AG04449 (cell line): ENCODE data around the gene RASGRP3.

Experiments
- CTCF ChIA-PET: fragments of 350-600 bp; formaldehyde crosslinking; extraction: SDS; loops from one replicate; lab custom pipeline; 2021; ENCODE audit warnings: antibody characterized with exemption; lab: Yijun Ruan, JAX
- POLR2A ChIA-PET: fragments of 400-600, 350-600 bp; formaldehyde crosslinking; extraction: SDS; loops from one replicate; lab custom pipeline; 2020; ENCODE audit warnings: antibody characterized with exemption, inconsistent platforms; lab: Yijun Ruan, JAX
- DNase-seq: peaks from one replicate; pipeline ENCODE4 v3.0.0-alpha.2; 2010; ENCODE audit warnings: low read depth, low spot score
- H3K4me3 ChIP-seq: 2 replicates; pipeline ENCODE4 v1.5.1; 2011; ENCODE audit warnings: low read depth, mild to moderate bottlenecking, control low read depth, low read length
- TF ChIP-seq, protein P1 (sequence below): IDR thresholded peaks from one replicate; pipeline ENCODE4 v1.5.1; 2011; ENCODE audit warnings: mild to moderate bottlenecking, moderate library complexity, low read length, control low read depth, inconsistent platforms; ENCODE audit not compliant: insufficient read depth; ENCODE audit errors: missing control alignments

The RASGRP3 gene

DNA sequence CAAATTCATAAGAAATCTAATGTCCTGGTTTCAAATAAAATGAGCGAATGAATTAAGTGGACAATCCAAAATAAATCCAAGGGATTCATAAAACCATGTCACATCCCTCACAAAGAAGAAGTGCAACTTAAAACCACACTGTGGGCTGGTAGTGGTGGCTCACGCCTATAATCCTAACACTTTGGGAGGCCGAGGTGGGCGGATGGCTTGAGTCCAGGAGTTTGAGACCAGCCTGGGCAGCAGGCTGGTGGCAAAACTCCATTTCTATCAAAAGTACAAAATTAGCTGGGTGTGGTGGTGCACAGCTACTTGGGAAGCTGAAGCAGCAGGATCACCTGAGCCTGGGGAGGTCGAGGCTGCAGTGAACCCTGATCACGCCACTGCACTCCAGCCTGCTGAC, 97.2 kb downstream of the RASGRP3 start:
- CTCF ChIA-PET = interaction anchor here (1.2 to 2.2 kb wide), 4 partner anchors 10 to 132 kb away, joined by 3 to 10 read pairs (median 4); no protein-coding TSS in a partner anchor
- POLR2A ChIA-PET = no interaction called here
- TF ChIP-seq, protein P1, sequence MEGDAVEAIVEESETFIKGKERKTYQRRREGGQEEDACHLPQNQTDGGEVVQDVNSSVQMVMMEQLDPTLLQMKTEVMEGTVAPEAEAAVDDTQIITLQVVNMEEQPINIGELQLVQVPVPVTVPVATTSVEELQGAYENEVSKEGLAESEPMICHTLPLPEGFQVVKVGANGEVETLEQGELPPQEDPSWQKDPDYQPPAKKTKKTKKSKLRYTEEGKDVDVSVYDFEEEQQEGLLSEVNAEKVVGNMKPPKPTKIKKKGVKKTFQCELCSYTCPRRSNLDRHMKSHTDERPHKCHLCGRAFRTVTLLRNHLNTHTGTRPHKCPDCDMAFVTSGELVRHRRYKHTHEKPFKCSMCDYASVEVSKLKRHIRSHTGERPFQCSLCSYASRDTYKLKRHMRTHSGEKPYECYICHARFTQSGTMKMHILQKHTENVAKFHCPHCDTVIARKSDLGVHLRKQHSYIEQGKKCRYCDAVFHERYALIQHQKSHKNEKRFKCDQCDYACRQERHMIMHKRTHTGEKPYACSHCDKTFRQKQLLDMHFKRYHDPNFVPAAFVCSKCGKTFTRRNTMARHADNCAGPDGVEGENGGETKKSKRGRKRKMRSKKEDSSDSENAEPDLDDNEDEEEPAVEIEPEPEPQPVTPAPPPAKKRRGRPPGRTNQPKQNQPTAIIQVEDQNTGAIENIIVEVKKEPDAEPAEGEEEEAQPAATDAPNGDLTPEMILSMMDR = no peak

DNA sequence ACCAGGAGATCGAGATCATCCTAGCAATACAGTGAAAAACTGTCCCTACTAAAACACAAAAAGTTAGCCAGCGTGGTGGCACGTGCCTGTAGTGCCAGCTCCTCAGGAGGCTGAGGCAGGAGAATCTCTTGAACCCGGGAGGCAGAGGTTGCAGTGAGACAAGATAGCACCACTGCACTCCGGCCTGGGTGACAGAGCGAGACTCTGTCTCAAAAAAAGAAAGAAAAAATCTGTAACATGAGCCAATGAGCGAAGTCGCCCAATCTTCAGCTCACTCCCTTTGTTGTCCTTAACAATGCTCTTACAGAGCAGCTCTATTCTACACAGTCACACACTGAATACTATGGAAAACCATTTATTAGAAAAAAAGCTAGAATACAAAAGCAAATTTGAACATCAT, 100.6 kb downstream of the RASGRP3 start:
- no peak for DNase-seq
- CTCF ChIA-PET = interaction anchor here (2.1 kb wide), 1 partner anchor 101 kb away, joined by 11 read pairs; the partner anchor contains the start of gene RASGRP3
- POLR2A ChIA-PET = no interaction called here
- no peak overlapping the region for H3K4me3 ChIP-seq
- TF ChIP-seq, protein P1 = no peak

More for the DNA sequence above, 97.2 kb downstream of the RASGRP3 start:
- H3K4me3 ChIP-seq = no peak overlapping the region
- no peak for DNase-seq

DNA sequence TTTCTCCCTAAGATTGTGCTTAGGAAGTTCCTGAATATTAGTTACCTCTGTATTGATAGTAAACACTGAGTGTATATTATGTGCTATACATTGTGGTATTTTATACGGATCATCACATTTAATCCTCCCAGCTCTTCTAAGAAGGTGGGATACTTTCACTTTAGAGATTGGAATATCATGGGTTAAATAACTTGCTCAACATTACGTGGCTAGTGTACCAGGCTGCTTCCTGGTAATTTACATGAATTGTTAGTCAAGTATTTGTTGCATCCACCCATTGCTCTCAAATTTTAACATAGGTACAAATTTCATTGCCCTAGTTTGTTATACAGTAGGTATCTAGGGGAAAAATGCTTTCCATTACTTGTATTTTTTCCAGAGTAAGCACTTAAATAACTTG, 101.2 kb downstream of the RASGRP3 start:
- no peak overlapping the region for H3K4me3 ChIP-seq
- POLR2A ChIA-PET = no interaction called here
- TF ChIP-seq, protein P1 = no peak
- CTCF ChIA-PET = interaction anchor here (2.1 kb wide), 1 partner anchor 102 kb away, joined by 11 read pairs; the partner anchor contains the start of gene RASGRP3
- no peak for DNase-seq

DNA sequence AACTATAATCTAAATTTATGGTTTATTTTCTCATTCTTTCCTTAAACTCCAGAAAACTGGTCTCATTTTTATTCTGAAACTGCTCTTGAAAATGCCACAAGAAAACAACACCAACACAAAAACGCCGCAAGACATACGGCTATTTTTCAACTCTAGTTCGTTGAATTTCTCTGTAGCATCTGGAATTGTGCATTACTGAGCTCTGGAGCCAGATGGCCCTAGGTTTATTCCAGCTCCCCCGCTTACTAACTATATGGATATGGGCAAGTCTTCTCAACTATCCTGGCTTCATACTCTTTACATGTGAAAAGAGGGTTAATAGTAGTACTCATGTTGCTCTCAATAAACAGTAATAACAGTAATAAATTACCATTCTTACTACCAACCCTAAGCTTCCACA, 102.8 kb downstream of the RASGRP3 start:
- DNase-seq = no peak
- H3K4me3 ChIP-seq = no peak overlapping the region
- CTCF ChIA-PET = interaction anchor here (0.7 to 1.7 kb wide), 4 partner anchors 104 to 172 kb away, joined by 3 to 5 read pairs (median 4); no protein-coding TSS in a partner anchor
- TF ChIP-seq, protein P1 = no peak
- POLR2A ChIA-PET = interaction anchor here (0.7 to 1.6 kb wide), 2 partner anchors 20 to 95 kb away, joined by 3 to 4 read pairs; partner anchors contain the start of gene FAM98A

DNA sequence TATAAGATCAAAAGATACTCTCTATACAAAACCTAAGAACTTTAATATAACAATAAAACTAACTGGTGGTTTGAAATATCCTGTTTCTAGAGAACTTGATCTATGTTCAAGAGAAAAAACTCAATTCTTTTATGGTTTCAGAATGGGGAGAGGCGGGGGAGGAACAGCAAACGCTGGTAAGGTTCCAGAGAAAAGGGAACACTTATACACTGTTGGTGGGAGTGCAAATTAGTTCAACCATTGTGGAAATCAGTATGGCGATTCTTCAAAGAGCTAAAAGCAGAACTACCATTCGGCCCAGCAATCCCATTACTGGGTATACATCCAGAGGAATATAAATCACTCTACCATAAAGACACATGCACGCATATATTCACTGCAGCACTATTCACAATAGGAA, 105.4 kb downstream of the RASGRP3 start:
- CTCF ChIA-PET = interaction anchor here (1.3 to 3.6 kb wide), 17 partner anchors 10 to 548 kb away, joined by 5 to 40 read pairs (median 9); partner anchors contain the start of gene RASGRP3

More for the DNA sequence above, 105.4 kb downstream of the RASGRP3 start:
- no peak for DNase-seq
- H3K4me3 ChIP-seq = no peak overlapping the region
- POLR2A ChIA-PET = no interaction called here
- TF ChIP-seq, protein P1 = no peak
